Aorta (tissue), 5 donors: ENCODE measurements around the gene PSORS1C2. TPM values are rescaled to one million over a fixed set of nuclear protein-coding genes. Genes with fewer than 3 reads are reported as not detected.
A peak's percentile ranks its signal among the peaks of the same experiment; 100 is the strongest.

Source experiments
- ATAC-seq: fragments of 200-7000 bp; cut with Tn5 transposase; one replicate; pipeline ENCODE4 v1.9.1; 2022; ENCODE audit warnings: moderate library complexity; ENCODE audit not compliant: low FRiP score
- DNase-seq, 2 donors: peaks; one replicate each; pipeline ENCODE4 v3.0.0-alpha.2; 2020
- H3K27ac ChIP-seq, 2 donors: one replicate each; pipeline ENCODE4 v1.5.1; 2013; ENCODE audit warnings: low read length in 2 of 2, mild to moderate bottlenecking in 2 of 2, moderate library complexity in 2 of 2, control low read depth in 1 of 2, inconsistent platforms in 1 of 2, low read depth in 1 of 2
- H3K27me3 ChIP-seq, 2 donors: one replicate each; pipeline ENCODE4 v1.6.1; 2013; ENCODE audit warnings: control low read depth in 1 of 2, low read length in 1 of 2, mild to moderate bottlenecking in 1 of 2, moderate library complexity in 1 of 2; ENCODE audit not compliant: insufficient read depth in 2 of 2, control insufficient read depth in 1 of 2
- H3K36me3 ChIP-seq, 2 donors: one replicate each; pipeline ENCODE4 v1.6.1; 2013; ENCODE audit warnings: control low read depth in 1 of 2, low read length in 1 of 2, mild to moderate bottlenecking in 1 of 2; ENCODE audit not compliant: insufficient read depth in 2 of 2, control insufficient read depth in 1 of 2
- H3K4me1 ChIP-seq, 2 donors: one replicate each; pipeline ENCODE4 v1.6.1; 2013; ENCODE audit warnings: low read length in 2 of 2, control low read depth in 1 of 2, mild to moderate bottlenecking in 1 of 2, moderate library complexity in 1 of 2; ENCODE audit not compliant: insufficient read depth in 2 of 2, control insufficient read depth in 1 of 2
- H3K4me3 ChIP-seq, 2 donors: one replicate each; pipeline ENCODE4 v1.5.1; 2013; ENCODE audit warnings: low read length in 2 of 2, control low read depth in 1 of 2, mild to moderate bottlenecking in 1 of 2
- H3K9me3 ChIP-seq: one replicate; pipeline ENCODE4 v1.6.1; 2013; ENCODE audit warnings: mild to moderate bottlenecking, low read length; ENCODE audit not compliant: control insufficient read depth
- WGBS, 2 donors: extraction: QIAGEN DNeasy Blood & Tissue Kit; methylation state at CpG; one replicate each; pipeline ENCODE4 v1.1.7; 2013; 5-methylcytosine and 5-hydroxymethylcytosine counted together
- intact Hi-C, 2 donors: fragments of 100-400 bp; cut with DNase I; formaldehyde crosslinking; loops; one replicate each; pipeline versions ENCODE4 v1.14.2 to v1.15.0; 2022
- polyA plus RNA-seq, 2 donors: library from polyadenylated mRNA; stranded (reverse); fragments of 200-250 nt; gene quantifications; one replicate each; pipeline ENCODE4 v1.2.3, GENCODE V29; 2013
- total RNA-seq, 2 donors: library from RNA; stranded (reverse); fragmentation: NEBNext Ultra II Directional; extraction: Animal tissue kit (Norgen Biotek cat#: 25700); gene quantifications; one replicate each; pipeline ENCODE4 v1.2.1, GENCODE V29; 2021
- donor health status: healthy with polysubstance abuse.
- donor health status: Bipolar disorder and iron deficiency.
- donor health status: DM: no; HTN: no; CAD: no.
- donor health status: DM: no; HTN: no; CAD: no.
- donor health status: DM: yes; HTN: yes; CAD: no.

Gene PSORS1C2
- total and polyA plus RNA-seq, 4 donors, result not detected

- Histone ChIP-seq H3K27me3 (no peaks in the 10 kb centered on the region), H3K4me3 (no peak overlapping the region), H3K9me3 (no peaks in the 10 kb centered on the region), H3K4me1 (no peaks in the 10 kb centered on the region), H3K27ac (no peak overlapping the region), H3K36me3 (no peaks in the 10 kb centered on the region)
- no peak for ATAC-seq
- no peak for DNase-seq
- intact Hi-C loops, result no loop called here
- WGBS, 2 donors, result 57 to 63% methylated on average over 6 of the region's 6 CpGs
These were observed 6.1 kb downstream of the PSORS1C2 start for GRCh38 chr6:31132806-31133205.

GRCh38 chr6:31131595-31131994 lies 7.3 kb downstream of the PSORS1C2 start:
- DNase-seq (no peak), ATAC-seq (no peak)
- Histone ChIP-seq H3K4me3 (no peak overlapping the region), H3K27me3 (no peaks in the 10 kb centered on the region), H3K4me1 (no peaks in the 10 kb centered on the region), H3K27ac (no peak overlapping the region), H3K36me3 (no peaks in the 10 kb centered on the region), H3K9me3 (no peaks in the 10 kb centered on the region)
- 78 to 82% methylated on average over 3 of the region's 3 CpGs for WGBS, 2 donors
- intact Hi-C loops, result no loop called here

- H3K9me3 ChIP-seq, result no peaks in the 10 kb centered on the region
- H3K27ac ChIP-seq, result no peak overlapping the region
- H3K36me3 ChIP-seq, result no peaks in the 10 kb centered on the region
- no peaks in the 10 kb centered on the region for H3K27me3 ChIP-seq
- ATAC-seq (no peak), DNase-seq (no peak)
- no peaks in the 10 kb centered on the region for H3K4me1 ChIP-seq
- no peak overlapping the region for H3K4me3 ChIP-seq
- WGBS, 2 donors, result 96 to 97% methylated on average over 3 of the region's 3 CpGs
- intact Hi-C loops, result no loop called here
These were observed 8.1 kb downstream of the PSORS1C2 start for GRCh38 chr6:31130751-31131150.

GRCh38 chr6:31129130-31129529 lies 9.7 kb downstream of the PSORS1C2 start:
- Histone ChIP-seq H3K4me3 (no peak overlapping the region), H3K27me3 (no peaks in the 10 kb centered on the region), H3K27ac (no peak overlapping the region), H3K9me3 (no peaks in the 10 kb centered on the region), H3K4me1 (no peaks in the 10 kb centered on the region), H3K36me3 (no peaks in the 10 kb centered on the region)
- DNase-seq, result no peak
- WGBS, 2 donors, result 69 to 72% methylated on average over 4 of the region's 4 CpGs
- intact Hi-C loops, result no loop called here
- no peak for ATAC-seq

- ATAC-seq (peak; percentile 66), DNase-seq (no peak)
- Histone ChIP-seq H3K4me1 (no peaks in the 10 kb centered on the region), H3K27ac (no peak overlapping the region), H3K9me3 (no peaks in the 10 kb centered on the region), H3K4me3 (no peak overlapping the region), H3K36me3 (no peaks in the 10 kb centered on the region), H3K27me3 (no peaks in the 10 kb centered on the region)
- WGBS, 2 donors, result 6 to 11% methylated on average over 8 of the region's 8 CpGs
- intact Hi-C loops, result no loop called here
These were observed 10.7 kb downstream of the PSORS1C2 start for GRCh38 chr6:31128093-31128676.

GRCh38 chr6:31126396-31127175 lies 12.3 kb downstream of the PSORS1C2 start:
- intact Hi-C loops, result no loop called here
- H3K27ac ChIP-seq, result no peak overlapping the region
- ATAC-seq, result no peak
- no peaks in the 10 kb centered on the region for H3K4me1 ChIP-seq
- no peak overlapping the region for H3K4me3 ChIP-seq
- no peak for DNase-seq
- no peaks in the 10 kb centered on the region for H3K9me3 ChIP-seq
- H3K27me3 ChIP-seq, result no peaks in the 10 kb centered on the region
- 81% methylated on average over 16 of the region's 16 CpGs for WGBS, 2 donors
- H3K36me3 ChIP-seq, result no peaks in the 10 kb centered on the region

GRCh38 chr6:31125586-31126363 lies 13.1 kb downstream of the PSORS1C2 start:
- H3K4me1 ChIP-seq, result no peaks in the 10 kb centered on the region

GRCh38 chr6:31125162-31125561 lies 13.7 kb downstream of the PSORS1C2 start:
- Histone ChIP-seq H3K4me3 (no peak overlapping the region), H3K4me1 (no peaks in the 10 kb centered on the region), H3K27ac (no peak overlapping the region), H3K36me3 (no peaks in the 10 kb centered on the region), H3K27me3 (no peaks in the 10 kb centered on the region), H3K9me3 (no peaks in the 10 kb centered on the region)
- no peak for ATAC-seq
- DNase-seq, result no peak
- WGBS, 2 donors, result 78 to 86% methylated on average over 8 of the region's 8 CpGs
- intact Hi-C loops, result no loop called here

More at GRCh38 chr6:31125586-31126363, 13.1 kb downstream of the PSORS1C2 start:
- Histone ChIP-seq H3K36me3 (no peaks in the 10 kb centered on the region), H3K27me3 (no peaks in the 10 kb centered on the region), H3K4me3 (no peak overlapping the region), H3K9me3 (no peaks in the 10 kb centered on the region), H3K27ac (no peak overlapping the region)
- no peak for ATAC-seq
- WGBS, 2 donors, result 66 to 72% methylated on average over 12 of the region's 12 CpGs
- intact Hi-C loops, result no loop called here
- no peak for DNase-seq
